GM18505 (cell line): Measurements from ENCODE around the gene GABRB1.

Source experiments
- ATAC-seq: cut with Tn5 transposase; IDR thresholded peaks from one replicate; pipeline ENCODE4 v1.9.1; 2021; ENCODE audit not compliant: unreplicated experiment
- POLR2A ChIP-seq: IDR thresholded peaks from 4 replicates; pipeline ENCODE4 v1.6.1; 2011; ENCODE audit warnings: borderline replicate concordance; ENCODE audit not compliant: insufficient read depth, insufficient read length; ENCODE audit errors: extremely low read depth

The GABRB1 gene

DNA sequence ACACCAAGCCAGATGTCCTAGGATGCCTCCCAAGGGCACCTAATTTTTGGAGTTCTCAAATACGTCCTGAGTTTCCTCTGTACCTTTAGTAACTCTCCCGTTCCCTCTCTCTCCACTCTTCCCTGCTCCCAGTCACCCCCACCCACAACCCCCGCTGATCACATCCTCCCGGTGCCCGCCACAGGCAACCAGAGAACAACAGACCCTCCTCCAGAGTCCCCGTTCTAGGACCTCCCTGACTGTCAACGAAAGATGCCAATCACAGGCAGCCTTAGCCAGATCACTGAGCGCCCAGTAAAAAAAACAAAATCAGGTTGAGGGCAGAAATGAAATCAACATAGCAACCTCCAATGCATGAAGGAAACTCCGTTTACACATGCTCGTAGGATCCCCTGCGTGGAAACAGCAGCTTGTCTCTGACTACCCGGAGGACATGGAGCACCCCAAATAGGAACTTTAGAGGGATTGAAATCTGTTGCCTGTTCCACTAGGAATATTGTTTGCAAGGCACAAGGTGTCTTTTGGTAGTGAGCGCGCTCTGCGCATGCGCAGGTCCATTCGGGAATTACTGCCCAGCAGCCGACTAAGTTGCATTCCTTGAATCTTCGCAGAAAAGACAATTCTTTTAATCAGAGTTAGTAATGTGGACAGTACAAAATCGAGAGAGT lies at the start of gene GABRB1:
Gene GABRB1 (plus strand): TSS at position 557 of the 668 bp plus-strand sequence.
- ATAC-seq = no peak
- TF ChIP-seq POLR2A = no peak

DNA sequence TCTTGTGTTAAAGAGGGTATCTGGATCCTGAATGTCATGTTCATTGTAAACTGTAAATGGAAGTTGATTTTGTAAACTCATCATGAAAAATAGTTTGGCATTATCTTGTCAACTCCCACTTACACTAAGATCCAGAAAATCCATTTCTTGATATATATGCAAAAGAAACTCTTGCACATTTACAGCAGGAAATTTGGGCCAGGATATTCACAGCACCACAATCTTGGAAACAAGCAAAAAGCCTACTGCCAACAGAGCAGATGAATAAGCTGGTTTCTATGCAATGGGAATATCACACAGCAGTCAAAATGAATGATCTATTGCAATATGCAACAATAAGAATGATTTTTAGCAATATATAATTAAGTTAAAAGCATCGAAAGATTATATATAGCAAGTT lies 46.6 kb upstream of the GABRB1 start:
- no peak for TF ChIP-seq POLR2A
- ATAC-seq = no peak

DNA sequence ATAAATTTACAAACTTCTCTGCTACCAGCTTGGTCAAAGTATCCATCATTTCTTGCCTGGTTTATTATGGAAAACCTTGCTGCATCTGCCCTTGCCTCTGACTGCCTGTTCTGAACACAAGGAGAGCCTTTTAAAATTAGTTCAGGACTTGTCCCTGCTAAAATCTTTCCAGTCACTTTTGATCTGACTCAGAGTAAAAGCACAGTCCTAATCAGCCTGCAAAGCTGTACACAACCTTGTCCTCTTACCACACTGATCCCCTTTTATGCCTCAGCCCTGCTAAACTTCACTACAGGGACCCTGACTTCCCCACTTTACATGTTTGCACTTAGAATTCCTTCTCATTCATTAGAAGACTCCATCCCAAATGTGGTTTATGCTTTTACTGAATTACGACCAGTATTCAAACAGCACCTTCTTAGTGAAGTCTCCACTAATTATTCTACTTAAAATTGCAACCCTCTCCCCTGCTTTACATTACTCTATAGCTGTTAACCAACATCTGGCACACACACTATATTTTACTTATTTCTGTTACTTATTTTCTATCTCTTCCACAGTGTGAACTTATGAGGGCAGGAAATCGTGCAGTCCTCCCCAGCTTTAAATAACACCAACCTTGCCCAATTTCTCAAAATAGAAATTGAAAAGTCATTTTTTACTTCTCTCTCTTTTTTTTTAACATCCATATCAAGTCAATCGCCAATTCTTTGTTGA lies 44.3 kb upstream of the GABRB1 start:
- TF ChIP-seq POLR2A = no peak
- ATAC-seq = no peak

DNA sequence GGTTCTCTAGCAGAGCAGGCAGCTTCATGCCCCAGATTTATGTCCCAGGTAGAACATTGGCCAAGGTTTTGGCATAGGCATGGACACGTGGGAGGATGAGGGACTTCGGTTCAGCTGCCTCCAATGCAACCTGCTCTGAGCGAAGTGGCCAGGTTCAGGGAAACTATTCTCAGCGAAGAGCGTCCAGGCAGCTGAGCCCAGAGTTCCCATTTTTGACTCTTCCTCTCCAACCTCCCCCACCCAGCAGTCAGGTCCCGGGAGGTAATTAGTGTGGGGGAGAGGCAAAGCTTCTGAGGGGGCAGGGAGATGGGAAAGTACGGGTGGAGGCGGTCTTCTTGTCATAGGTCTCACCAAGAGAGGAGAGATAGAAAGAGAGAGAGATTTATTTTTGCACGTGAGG lies 39.0 kb upstream of the GABRB1 start:
- ATAC-seq = no peak
- no peak for TF ChIP-seq POLR2A

DNA sequence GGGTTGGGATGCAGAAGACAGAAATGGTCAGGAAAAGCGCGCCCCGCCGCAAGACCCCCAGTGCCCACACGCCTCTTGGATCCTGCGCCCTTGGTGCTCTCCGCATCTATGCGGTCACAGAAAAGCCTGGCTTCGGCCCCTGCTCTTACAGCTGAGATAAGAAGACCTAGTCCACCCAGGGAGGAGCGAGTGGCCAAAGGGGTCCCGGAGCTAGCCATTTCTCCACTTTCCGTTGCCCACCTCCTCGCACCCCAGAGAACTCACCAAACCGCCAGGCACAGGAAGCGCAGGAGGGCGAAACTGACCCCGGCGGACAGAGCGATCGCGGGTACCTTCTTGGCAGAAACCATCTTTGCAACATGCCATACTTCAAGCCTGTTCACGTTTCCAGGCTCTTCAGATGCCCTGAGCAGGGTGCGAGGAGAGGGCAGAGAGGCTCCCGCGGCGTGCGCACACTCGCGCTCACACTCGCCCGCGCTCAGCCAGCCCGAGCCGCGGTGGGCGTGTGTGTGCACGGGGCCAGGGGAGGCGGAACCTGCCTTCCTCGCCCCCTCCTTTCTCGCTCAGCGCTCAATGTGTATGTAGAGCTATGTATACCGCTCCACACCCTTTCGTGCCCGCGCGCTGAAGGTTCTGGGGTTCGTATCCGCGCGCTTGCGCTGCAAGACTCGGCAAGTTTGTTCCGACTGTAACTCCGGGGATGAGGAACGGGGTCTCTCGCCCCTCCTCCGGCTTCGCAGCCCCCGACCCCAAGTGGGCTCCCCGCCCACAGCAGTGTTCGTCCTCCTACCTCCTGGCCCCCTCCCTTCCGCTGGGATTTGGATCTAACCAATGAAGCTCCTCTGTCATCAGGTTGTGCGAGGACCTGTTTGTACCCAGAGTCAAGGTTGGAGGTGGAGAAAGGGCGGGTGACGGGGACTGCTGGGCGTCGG lies 38.0 kb upstream of the GABRB1 start, which contains the start of gene GABRA4:
Gene GABRA4 (minus strand): TSS at position 507 of the 932 bp plus-strand sequence. CDS start 157 bp downstream, at position 350.
- ATAC-seq = no peak
- TF ChIP-seq POLR2A = no peak

DNA sequence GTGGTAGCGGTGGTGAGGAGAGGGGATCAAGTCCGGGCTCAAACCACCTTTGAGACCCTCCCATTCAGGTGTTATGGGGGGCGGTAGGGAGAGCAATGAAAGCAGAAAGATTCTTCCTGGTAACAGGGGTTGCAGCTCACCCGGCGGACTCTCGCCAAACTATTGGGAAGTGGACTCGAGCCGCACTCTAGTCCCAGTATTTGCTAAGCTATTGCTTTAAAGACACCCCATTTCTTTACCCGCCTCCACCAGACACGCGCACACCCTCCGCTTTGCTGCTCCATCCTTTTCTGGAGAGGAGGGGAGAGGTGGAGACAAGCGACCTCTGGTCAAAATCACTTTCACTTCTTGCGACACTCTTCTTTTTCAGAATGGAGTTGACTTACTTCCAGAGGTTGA lies 37.4 kb upstream of the GABRB1 start:
- TF ChIP-seq POLR2A = no peak
- no peak for ATAC-seq

DNA sequence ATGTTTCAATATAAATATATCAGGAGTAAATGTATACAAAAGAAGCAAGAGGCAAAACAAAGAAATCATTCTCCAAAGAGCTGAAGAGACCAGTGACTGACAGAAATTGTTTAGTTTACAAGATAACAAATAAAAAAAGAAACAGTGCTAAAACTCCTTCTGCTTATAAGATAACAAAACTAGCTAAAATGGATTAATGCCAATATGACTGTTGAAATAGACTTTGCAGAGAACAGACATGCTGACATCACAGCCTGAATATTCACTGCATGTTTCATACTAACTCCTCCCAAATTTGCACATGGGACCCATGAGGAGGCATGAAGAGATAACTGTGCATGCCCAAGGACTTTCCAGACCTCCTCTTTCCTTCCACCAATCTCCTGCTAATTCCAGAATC lies 31.8 kb upstream of the GABRB1 start:
- no peak for ATAC-seq
- no peak for TF ChIP-seq POLR2A

DNA sequence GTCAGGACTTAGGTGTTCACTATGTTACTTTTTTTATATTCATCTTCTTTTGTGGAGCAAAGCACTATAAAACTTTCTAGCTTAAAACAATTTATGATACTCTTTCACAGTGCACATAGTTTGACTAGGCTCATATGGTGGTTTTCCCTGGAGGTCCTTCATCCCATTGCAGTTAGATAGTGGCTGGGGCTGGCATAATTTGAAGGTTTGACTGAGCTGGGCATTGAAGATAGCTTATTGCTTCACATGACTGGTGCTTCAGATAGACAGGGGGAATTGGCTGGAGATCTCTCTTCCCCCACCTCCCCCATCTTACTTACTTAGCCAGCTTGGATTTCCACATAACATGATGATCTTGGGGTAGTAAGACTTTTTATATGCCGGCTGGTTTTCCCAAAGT lies 31.0 kb upstream of the GABRB1 start:
- no peak for ATAC-seq
- no peak for TF ChIP-seq POLR2A

DNA sequence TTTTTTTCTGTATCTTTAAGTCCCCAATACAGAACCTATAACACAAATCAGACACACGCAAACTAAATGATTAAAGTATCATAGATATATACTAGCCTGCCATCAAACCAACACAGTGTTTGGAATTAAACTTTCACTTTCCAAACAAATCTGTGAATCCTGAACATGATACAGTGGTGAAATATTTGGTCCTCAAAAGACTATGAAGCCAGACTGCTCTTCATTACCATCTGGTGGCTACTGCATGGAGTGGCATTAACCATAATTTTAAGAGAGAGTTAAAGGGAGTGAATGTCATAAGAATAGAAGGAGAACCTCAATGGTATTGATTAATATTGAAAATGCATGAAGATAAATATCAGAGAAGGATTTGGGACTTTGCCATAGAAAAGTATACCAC lies 28.8 kb upstream of the GABRB1 start:
- ATAC-seq = no peak
- no peak for TF ChIP-seq POLR2A

DNA sequence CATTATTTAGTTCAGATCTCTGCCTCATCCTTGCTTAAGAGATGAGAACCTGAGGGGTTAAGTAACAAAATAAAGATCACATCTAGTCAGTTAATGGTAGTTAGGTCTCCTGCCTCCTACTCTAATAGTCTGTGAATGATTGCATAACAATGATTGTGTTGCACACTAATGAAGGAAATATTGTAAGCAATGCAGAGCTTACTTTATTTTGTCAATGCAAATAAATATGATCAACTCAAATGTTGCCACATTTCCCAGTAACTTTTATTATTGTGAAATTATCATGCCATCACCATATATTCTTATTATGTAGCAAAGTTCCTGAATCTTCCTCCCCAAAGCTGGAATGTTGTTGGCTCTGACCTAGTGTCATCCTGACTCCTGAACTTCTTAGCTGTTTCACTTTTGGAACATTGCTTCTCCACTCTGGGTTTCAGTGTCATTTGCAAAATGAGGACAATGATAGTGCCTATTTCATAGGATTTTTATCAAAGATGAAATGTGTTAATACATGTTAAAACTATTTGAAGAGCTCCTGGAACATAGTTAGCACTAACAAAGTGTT lies 20.9 kb upstream of the GABRB1 start:
- TF ChIP-seq POLR2A = no peak
- ATAC-seq = no peak

DNA sequence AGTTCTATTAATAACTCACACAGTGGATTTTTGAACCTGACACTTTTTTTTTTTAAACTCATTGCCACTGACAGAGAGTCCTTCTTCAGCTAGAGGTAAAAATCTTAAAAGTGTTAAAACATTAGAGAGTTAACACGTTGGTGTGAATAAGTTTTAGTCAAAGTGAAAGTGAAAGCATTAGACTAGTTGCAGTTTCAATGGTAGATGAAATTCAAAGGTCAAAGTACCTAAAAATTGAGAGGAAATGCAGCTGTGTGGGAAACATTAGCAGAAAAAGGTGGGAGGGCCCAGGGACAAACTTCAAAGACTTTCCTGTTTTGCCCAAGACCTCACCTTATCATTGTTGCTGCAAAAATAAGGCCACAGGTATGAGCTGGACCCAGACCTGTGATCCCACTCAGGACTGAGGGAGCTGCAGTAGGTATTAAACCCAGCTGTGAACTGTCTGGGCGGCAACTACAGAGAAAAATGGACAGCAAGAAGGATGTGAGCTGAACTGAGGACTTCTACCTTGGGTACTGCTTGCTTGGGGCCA lies 20.4 kb upstream of the GABRB1 start:
- peak; percentile 90 for ATAC-seq
- no peak for TF ChIP-seq POLR2A

DNA sequence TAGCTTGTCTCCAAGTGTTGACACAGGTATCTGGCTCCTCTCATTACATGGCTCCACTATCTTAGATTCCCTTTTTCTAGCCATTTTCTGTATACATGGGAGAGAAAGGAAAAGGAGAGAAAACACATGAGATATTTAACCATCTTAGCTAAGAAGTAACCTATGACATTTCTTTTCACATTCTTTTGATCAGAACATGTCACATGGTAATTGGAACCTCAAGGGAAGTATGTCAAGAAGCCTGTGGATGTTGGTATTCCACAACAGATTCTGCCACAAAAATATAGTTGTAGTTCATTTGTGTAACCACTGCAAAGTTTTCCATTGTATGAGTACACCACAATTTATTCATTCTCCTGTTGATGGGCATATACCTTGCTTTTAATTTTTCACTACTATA lies 18.7 kb upstream of the GABRB1 start:
- ATAC-seq = no peak
- TF ChIP-seq POLR2A = no peak

DNA sequence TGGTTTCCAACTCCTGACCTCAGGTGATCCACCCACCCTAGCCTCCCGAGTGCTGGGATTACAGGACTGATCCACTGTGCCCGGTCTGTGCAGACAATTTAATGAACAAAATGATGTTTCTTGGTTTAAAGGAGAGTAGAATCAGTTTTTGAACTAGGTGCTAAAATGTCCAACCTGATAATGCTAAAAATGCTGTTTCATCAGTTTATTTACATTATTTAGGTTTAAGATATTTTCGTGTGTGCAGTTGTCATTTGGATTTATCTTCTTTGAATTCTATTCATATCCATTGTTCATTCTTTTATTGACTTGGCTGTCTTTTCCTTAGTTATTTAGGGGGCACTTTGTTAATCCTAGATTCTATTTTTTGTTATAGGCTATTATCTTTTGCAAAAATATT lies 18.0 kb upstream of the GABRB1 start:
- ATAC-seq = no peak
- TF ChIP-seq POLR2A = no peak
